Liver (tissue), 9 donors: ENCODE measurements around the gene PAX5. TPM values are rescaled to one million over a fixed set of nuclear protein-coding genes. Genes with fewer than 3 reads are reported as not detected.

Experiments
- DNase-seq: peaks from one replicate; pipeline ENCODE4 v3.0.0-alpha.2; 2017; ENCODE audit warnings: low spot score
- H3K27ac ChIP-seq, 2 donors: one replicate each; pipeline ENCODE4 v1.7.0; 2013; ENCODE audit warnings: inconsistent platforms in 2 of 2, low read length in 2 of 2, control low read depth in 1 of 2, low read depth in 1 of 2, mild to moderate bottlenecking in 1 of 2
- H3K27me3 ChIP-seq, 4 donors: one replicate each; pipeline versions ENCODE4 v1.6.1 to v1.7.0; 2013; ENCODE audit warnings: low read length in 3 of 4, inconsistent platforms in 1 of 4, mild to moderate bottlenecking in 1 of 4, moderate library complexity in 1 of 4; ENCODE audit not compliant: control insufficient read depth in 4 of 4, insufficient read depth in 4 of 4
- H3K36me3 ChIP-seq, 4 donors: one replicate each; pipeline versions ENCODE4 v1.6.1 to v1.7.0; 2013; ENCODE audit warnings: low read length in 3 of 4, mild to moderate bottlenecking in 3 of 4, low read depth in 1 of 4, moderate library complexity in 1 of 4; ENCODE audit not compliant: control insufficient read depth in 4 of 4, insufficient read depth in 3 of 4
- H3K4me1 ChIP-seq, 4 donors: one replicate each; pipeline versions ENCODE4 v1.6.1 to v1.7.0; 2013; ENCODE audit warnings: low read length in 3 of 4, mild to moderate bottlenecking in 3 of 4, moderate library complexity in 1 of 4; ENCODE audit not compliant: control insufficient read depth in 4 of 4, insufficient read depth in 4 of 4
- H3K4me3 ChIP-seq, 3 donors: one replicate each; pipeline versions ENCODE4 v1.6.1 to v1.7.0; 2013; ENCODE audit warnings: low read length in 3 of 3, control low read depth in 1 of 3, low read depth in 1 of 3, mild to moderate bottlenecking in 1 of 3
- H3K9ac ChIP-seq, 2 donors: one replicate each; pipeline ENCODE4 v1.7.0; 2013; ENCODE audit warnings: low read length in 2 of 2, mild to moderate bottlenecking in 2 of 2, moderate library complexity in 2 of 2, control low read depth in 1 of 2, low read depth in 1 of 2
- H3K9me3 ChIP-seq, 4 donors: one replicate each; pipeline versions ENCODE4 v1.6.1 to v1.7.0; 2013; ENCODE audit warnings: low read length in 3 of 4; ENCODE audit not compliant: control insufficient read depth in 4 of 4
- CTCF ChIP-seq: fragments of 150-350 bp; IDR thresholded peaks from 2 replicates; pipeline ENCODE4 v1.5.1; 2017; ENCODE audit warnings: improper control_type of control experiment, low read depth, low read length; ENCODE audit not compliant: missing input control
- EGR1 ChIP-seq, 2 donors: IDR thresholded peaks; 2 replicates each; pipeline ENCODE4 v1.6.1; 2016 to 2018; ENCODE audit warnings: antibody characterized with exemption in 2 of 2, low read depth in 2 of 2
- FOXA1 ChIP-seq: IDR thresholded peaks from 2 replicates; pipeline ENCODE4 v1.6.1; 2016; ENCODE audit warnings: antibody characterized with exemption
- FOXA2 ChIP-seq: IDR thresholded peaks from 2 replicates; pipeline ENCODE4 v1.6.1; 2016; ENCODE audit warnings: antibody characterized with exemption
- HNF4G ChIP-seq: IDR thresholded peaks from 2 replicates; pipeline ENCODE4 v1.6.1; 2016; ENCODE audit warnings: antibody characterized with exemption
- JUND ChIP-seq, 2 donors: IDR thresholded peaks; 2 replicates each; pipeline ENCODE4 v1.6.1; 2016; ENCODE audit warnings: antibody characterized with exemption in 2 of 2
- RAD21 ChIP-seq, 2 donors: IDR thresholded peaks; 2 replicates each; pipeline ENCODE4 v1.6.1; 2016; ENCODE audit warnings: antibody characterized with exemption in 2 of 2, mild to moderate bottlenecking in 2 of 2
- REST ChIP-seq: IDR thresholded peaks from 2 replicates; pipeline ENCODE4 v1.6.1; 2016; ENCODE audit warnings: antibody characterized with exemption, mild to moderate bottlenecking
- RXRA ChIP-seq, 2 donors: IDR thresholded peaks; 2 replicates each; pipeline ENCODE4 v1.6.1; 2017 to 2018; ENCODE audit warnings: antibody characterized with exemption in 2 of 2, mild to moderate bottlenecking in 1 of 2
- SP1 ChIP-seq: IDR thresholded peaks from 2 replicates; pipeline ENCODE4 v1.6.1; 2018; ENCODE audit warnings: antibody characterized with exemption, mild to moderate bottlenecking
- TAF1 ChIP-seq: conservative IDR thresholded peaks from 2 replicates; pipeline ENCODE4 v1.6.1; 2016; ENCODE audit warnings: antibody characterized with exemption, mild to moderate bottlenecking
- ZBTB33 ChIP-seq: IDR thresholded peaks from 2 replicates; pipeline ENCODE4 v1.6.1; 2016; ENCODE audit warnings: antibody characterized with exemption
- WGBS: extraction: QIAGEN DNeasy Blood & Tissue Kit; methylation state at CpG from one replicate; pipeline ENCODE4 v1.1.7; 2013; 5-methylcytosine and 5-hydroxymethylcytosine counted together
- polyA plus RNA-seq, 2 donors: library from polyadenylated mRNA; stranded (reverse) in 1 of 2; unstranded in 1 of 2; fragments of 200-250 nt in 1 of 2; fragments of >200 nt in 1 of 2; fragmentation: Nextera tagmentation in 1 of 2; extraction: Ambion mirVana in 1 of 2; gene quantifications; one replicate each; pipeline versions ENCODE4 v1.2.1 to v1.2.3, GENCODE V29; 2013 to 2015
- total RNA-seq, 2 donors: library from RNA; depleted of rRNA; stranded (reverse); fragments of >200 nt; gene quantifications; one replicate each; pipeline ENCODE4 v1.2.3, GENCODE V29; 2014
- donor health status: healthy.
- donor health status: healthy.
- donor health status: healthy.
- donor health status: healthy.
- donor health status: healthy.

Gene PAX5
- total and polyA plus RNA-seq, 4 donors: 0.05 to 2.7 (median 0.11) TPM

- TF ChIP-seq CTCF (no peak), REST (no peak), RXRA (IDR thresholded peaks at IDR 0.05) (no peak)
- H3K36me3 ChIP-seq: no peaks in the 10 kb centered on the region
- 75% methylated on average over 6 of the region's 6 CpGs for WGBS
- no peak overlapping the region for H3K4me3 ChIP-seq
- H3K27me3 ChIP-seq: no peaks in the 10 kb centered on the region
- H3K4me1 ChIP-seq: no peaks in the 10 kb centered on the region
- H3K9me3 ChIP-seq: no peaks in the 10 kb centered on the region
- no peak overlapping the region for H3K9ac ChIP-seq
- no peak overlapping the region for H3K27ac ChIP-seq
- no peak for DNase-seq
Measured at GRCh38 chr9:36938617-36939016, 95.5 kb downstream of the PAX5 start.

- no peak for DNase-seq
- no peaks in the 10 kb centered on the region for H3K36me3 ChIP-seq
- H3K4me1 ChIP-seq: no peaks in the 10 kb centered on the region
- 64% methylated on average over 4 of the region's 4 CpGs for WGBS
- no peaks in the 10 kb centered on the region for H3K27me3 ChIP-seq
- H3K9ac ChIP-seq: no peak overlapping the region
- no peaks in the 10 kb centered on the region for H3K9me3 ChIP-seq
- no peak overlapping the region for H3K4me3 ChIP-seq
- TF ChIP-seq HNF4G (no peak), TAF1 (no peak), ZBTB33 (no peak), SP1 (no peak), FOXA2 (no peak), EGR1 (IDR thresholded peaks at IDR 0.05; ENCODE audit: low read depth in 2 of 2) (no peak), RAD21 (IDR thresholded peaks at IDR 0.05) (no peak), FOXA1 (no peak), JUND (IDR thresholded peaks at IDR 0.05) (no peak)
- H3K27ac ChIP-seq: no peak overlapping the region
Measured at GRCh38 chr9:36937951-36938350, 96.1 kb downstream of the PAX5 start.

- Histone ChIP-seq H3K4me3 (no peak overlapping the region), H3K27ac (no peak overlapping the region), H3K36me3 (no peaks in the 10 kb centered on the region), H3K9me3 (no peaks in the 10 kb centered on the region), H3K9ac (no peak overlapping the region), H3K27me3 (no peaks in the 10 kb centered on the region), H3K4me1 (no peaks in the 10 kb centered on the region)
- DNase-seq: no peak
- 69% methylated on average over 7 of the region's 7 CpGs for WGBS
- TF ChIP-seq ZBTB33 (no peak), REST (no peak), RAD21 (IDR thresholded peaks at IDR 0.05) (no peak), RXRA (IDR thresholded peaks at IDR 0.05) (no peak), CTCF (no peak)
Measured at GRCh38 chr9:36937346-36937745, 96.7 kb downstream of the PAX5 start.
